MG63 (cell line): ENCODE measurements around the gene KCNA5. TPM values are rescaled to one million over a fixed set of nuclear protein-coding genes. Genes with fewer than 3 reads are reported as not detected.

ENCODE experiments used
- DNase-seq: peaks from one replicate; pipeline ENCODE4 v3.0.0-alpha.2; 2020
- H3K27me3 ChIP-seq: fragments of 250-450 bp; sonication (Bioruptor Pico); 2 replicates; pipeline ENCODE4 v1.5.1; 2020; ENCODE audit warnings: mild to moderate bottlenecking, moderate library complexity
- H3K36me3 ChIP-seq: fragments of 250-450 bp; sonication (Bioruptor Pico); 2 replicates; pipeline ENCODE4 v1.5.1; 2020; ENCODE audit warnings: mild to moderate bottlenecking, moderate library complexity
- H3K4me3 ChIP-seq: fragments of 250-450 bp; sonication (Bioruptor Pico); 2 replicates; pipeline ENCODE4 v1.5.1; 2020; ENCODE audit warnings: mild to moderate bottlenecking, moderate library complexity
- H3K9me3 ChIP-seq: fragments of 250-450 bp; sonication (Bioruptor Pico); 2 replicates; pipeline ENCODE4 v1.5.1; 2020; ENCODE audit warnings: mild to moderate bottlenecking, moderate library complexity
- total RNA-seq: library from RNA; depleted of rRNA; stranded (reverse); fragments of >200 nt; shearing (Covaris generic); gene quantifications from 2 replicates; pipeline ENCODE4 v1.2.3, GENCODE V29; 2014; ENCODE audit warnings: low replicate concordance; rRNA removed

The KCNA5 gene
- not detected in 2 replicates for total RNA-seq

DNA sequence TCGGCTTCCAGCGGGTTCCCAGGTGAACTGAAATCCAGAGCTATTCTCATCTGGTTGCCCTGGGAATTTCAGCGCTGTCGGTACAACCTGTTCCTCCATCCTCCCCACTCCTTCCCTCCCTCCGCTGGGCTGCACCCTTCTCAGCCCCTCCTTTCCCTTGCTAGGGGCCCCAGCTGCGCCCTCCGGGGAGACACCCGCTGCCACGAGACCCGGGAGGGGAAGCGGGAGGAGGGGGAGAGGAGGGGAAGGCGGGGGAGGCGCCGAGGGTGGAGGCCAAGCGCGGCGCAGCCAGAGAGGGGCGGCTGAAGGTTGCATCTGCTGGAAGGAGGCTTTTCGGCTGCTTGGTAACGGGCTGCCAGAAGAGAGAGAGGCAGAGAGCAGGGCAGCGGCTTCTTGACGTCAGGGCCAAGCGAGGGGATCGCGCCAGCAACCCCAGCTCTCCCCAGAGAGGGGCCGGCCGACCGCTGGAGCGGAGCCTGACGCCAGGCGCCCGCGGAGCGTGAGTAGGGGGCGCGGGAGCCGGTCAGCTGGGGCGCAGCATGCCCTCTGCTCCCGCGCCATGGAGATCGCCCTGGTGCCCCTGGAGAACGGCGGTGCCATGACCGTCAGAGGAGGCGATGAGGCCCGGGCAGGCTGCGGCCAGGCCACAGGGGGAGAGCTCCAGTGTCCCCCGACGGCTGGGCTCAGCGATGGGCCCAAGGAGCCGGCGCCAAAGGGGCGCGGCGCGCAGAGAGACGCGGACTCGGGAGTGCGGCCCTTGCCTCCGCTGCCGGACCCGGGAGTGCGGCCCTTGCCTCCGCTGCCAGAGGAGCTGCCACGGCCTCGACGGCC, at the start of gene KCNA5:
Gene KCNA5, plus strand, starts transcription at position 291 of the 831 bp plus-strand sequence. Its CDS starts 269 bp downstream, at position 560.
- Histone ChIP-seq H3K27me3 (peaks cover 30% of the 10 kb centered on the region), H3K4me3 (no peak within 1 kb of the TSS), H3K36me3 (no peaks in the 10 kb centered on the region), H3K9me3 (no peaks in the 10 kb centered on the region)
- DNase-seq, result no peak

DNA sequence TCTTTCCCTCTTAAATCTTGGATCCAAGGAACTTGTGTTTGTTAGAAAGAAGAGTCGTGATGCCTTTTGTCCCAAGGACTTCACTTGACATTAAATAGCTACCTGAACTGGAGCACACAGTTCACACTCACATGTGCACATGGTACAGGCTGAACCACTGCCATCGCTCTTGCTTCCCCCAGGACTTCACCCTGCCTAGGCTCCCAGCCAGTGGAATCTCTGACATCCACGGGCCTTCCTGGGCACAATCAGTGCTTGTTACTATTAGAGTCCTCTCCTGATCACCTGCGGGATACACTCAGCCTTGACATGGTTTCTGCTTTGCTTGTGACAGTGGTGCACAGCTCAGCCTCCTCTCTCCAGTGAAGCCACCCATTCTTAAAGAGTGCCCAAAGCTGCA, 49.1 kb upstream of the KCNA5 start:
- no peak for DNase-seq
- Histone ChIP-seq H3K9me3 (no peaks in the 10 kb centered on the region), H3K4me3 (no peak overlapping the region), H3K27me3 (no peaks in the 10 kb centered on the region), H3K36me3 (no peaks in the 10 kb centered on the region)

DNA sequence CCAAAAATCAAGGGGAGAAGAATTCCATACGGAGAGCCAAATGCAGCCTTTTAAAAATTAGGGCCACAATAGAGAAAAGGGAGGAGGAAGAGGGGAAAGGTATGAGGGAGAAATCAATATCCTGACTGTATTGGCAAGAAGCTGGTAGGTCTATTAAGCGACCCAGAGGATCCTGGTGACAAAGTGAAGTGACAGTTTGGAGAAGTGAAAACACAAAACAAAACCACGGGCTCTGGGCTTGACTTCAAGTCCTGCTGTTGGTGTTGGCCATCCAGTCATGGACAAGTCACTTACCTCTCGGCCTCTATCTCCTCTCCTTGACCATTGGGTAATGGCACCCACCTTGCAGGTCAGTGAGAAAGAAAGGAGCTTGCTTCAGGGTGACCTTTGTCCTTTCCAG, 47.0 kb upstream of the KCNA5 start:
- DNase-seq, result no peak
- no peaks in the 10 kb centered on the region for H3K27me3 ChIP-seq
- no peak overlapping the region for H3K4me3 ChIP-seq

DNA sequence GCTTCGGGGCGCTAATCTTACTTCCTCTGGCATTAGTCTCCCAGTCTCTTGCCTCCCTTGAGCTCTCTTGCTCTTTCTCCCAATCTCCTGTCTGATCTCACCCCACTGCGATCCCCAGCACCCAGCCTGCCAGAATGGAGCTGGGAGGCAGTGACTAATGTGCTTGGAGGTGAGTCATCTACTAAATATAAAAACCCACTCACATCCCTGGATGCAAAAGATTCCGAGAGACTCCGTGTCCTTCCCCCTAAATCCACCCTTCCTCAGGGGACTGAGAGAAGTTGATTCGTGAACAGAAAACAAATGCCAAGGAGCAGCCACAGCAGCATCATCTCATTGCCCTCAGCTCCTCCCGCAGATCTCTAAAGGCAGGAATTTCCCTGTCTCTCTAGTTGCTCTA, 45.7 kb upstream of the KCNA5 start:
- no peak overlapping the region for H3K4me3 ChIP-seq
- no peaks in the 10 kb centered on the region for H3K27me3 ChIP-seq
- no peaks in the 10 kb centered on the region for H3K9me3 ChIP-seq

More for the DNA sequence above, 47.0 kb upstream of the KCNA5 start:
- H3K9me3 ChIP-seq, result no peaks in the 10 kb centered on the region
- no peaks in the 10 kb centered on the region for H3K36me3 ChIP-seq

DNA sequence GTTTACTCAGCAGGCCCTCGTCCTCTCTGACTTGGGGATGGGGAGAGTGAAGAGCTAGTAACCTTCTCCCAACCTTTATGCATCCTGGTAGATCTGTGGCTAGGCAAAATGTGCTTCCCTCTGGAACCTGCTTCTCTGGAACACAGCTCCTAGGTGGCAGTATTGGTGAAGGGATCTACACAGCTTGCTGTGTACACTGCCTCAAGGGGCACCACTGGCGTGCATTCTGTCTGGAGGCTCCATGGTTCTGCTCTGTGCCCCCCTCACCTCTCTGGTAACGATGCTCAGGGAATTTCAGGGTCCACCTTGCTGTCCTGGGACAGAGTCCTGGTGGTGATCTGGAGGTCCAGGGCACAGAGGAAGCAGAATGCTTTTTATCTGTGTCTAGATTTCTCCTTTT, 43.5 kb upstream of the KCNA5 start:
- no peak for DNase-seq
- H3K27me3 ChIP-seq, result no peaks in the 10 kb centered on the region; the same call in 1 of the 2 replicates
- no peaks in the 10 kb centered on the region for H3K9me3 ChIP-seq
- H3K36me3 ChIP-seq, result no peaks in the 10 kb centered on the region
- H3K4me3 ChIP-seq, result no peak overlapping the region

More for the DNA sequence above, 45.7 kb upstream of the KCNA5 start:
- peak; percentile 94 for DNase-seq
- no peaks in the 10 kb centered on the region for H3K36me3 ChIP-seq

DNA sequence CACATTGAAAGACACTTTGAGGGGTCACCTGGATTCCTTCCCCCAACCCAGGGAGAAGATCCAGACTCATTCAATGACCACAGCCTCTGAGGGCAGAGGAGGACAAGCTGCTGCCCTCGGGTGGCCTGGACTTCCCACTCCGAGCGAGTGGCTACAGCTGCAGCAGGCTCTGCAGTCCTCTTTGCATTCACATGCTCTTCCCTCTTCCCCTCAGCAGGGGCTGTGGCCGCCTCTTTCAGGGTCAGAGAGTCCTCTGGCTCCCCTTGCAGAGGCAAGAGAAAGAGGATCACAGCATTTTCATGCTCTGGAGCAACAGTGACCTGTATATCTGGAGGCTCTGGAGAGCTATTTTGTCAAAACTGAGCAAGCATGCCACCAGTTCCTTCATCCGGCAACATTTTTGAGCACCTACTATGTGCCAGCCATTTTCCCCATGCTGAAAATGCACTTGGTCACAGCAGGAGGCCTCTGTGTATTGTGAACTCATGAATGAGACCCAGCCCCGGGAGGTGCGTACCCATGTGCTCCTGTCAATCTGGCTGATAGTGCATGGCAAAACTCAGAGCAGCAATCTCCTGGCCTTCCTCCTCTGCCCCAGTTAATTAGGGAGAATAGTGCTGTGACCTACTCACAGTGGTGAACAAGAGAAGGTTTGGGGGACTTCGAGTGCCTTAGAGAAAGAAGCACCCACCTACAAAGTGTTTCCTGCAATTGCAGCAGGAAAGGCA, 42.9 kb upstream of the KCNA5 start:
- no peaks in the 10 kb centered on the region for H3K9me3 ChIP-seq
- DNase-seq, result no peak
- no peaks in the 10 kb centered on the region; the same call in 1 of the 2 replicates for H3K27me3 ChIP-seq
- H3K36me3 ChIP-seq, result no peaks in the 10 kb centered on the region
- H3K4me3 ChIP-seq, result no peak overlapping the region

DNA sequence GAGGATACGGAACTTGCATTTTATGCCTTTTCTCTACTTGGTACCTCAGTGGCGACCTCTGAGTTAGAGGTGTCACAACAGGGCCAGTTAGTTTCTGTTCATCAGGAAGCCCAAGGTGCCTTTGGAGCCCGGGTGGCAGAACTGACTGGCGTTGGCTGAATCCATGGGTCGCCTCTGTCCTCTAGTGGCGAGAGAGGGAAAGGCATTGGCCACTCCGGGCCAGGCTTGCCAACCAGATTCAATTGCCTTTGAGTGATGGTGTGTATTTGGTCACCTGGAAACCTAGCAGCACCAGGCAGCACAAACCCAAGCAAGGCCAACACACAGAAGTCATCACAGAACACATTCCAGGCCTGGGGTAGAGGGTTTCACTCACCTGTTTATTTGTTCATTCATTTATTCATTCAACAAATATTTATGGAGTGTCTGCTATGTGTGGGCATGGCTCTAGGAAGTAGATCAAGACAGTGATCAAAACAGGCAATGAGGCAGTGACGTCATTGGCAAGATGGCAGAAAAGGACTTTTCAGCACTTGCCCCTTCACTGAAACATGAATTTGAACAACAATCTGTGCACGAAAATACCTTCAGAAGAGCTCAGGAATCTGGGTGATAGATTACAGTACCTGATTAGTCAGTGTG, 40.5 kb upstream of the KCNA5 start:
- peak; percentile 51 for DNase-seq
- no peaks in the 10 kb centered on the region for H3K36me3 ChIP-seq
- no peak overlapping the region for H3K4me3 ChIP-seq
- no peaks in the 10 kb centered on the region; the same call in 1 of the 2 replicates for H3K27me3 ChIP-seq
- H3K9me3 ChIP-seq, result no peaks in the 10 kb centered on the region

DNA sequence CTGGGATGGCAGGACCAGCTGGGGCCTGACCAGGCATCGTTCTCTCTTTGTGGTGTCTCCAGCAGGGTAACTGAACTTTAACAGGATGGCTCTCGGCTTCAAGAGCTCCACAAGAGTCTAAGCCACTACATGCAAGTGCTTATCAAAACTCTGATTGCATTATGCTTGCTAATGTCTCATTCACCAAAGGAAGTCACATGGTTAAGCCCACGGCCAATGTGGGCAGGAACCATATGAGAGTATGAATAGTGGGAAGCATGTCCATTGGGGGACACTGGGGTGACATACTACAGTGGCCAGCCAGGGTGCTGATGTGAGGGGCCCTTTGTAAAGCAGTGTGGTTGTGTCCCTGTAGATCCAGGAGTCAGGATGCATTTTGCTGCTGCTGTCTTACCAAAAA, 35.0 kb upstream of the KCNA5 start:
- no peaks in the 10 kb centered on the region for H3K36me3 ChIP-seq
- no peaks in the 10 kb centered on the region for H3K9me3 ChIP-seq
- no peak overlapping the region for H3K4me3 ChIP-seq
- no peaks in the 10 kb centered on the region; the same call in 1 of the 2 replicates for H3K27me3 ChIP-seq
- no peak for DNase-seq

DNA sequence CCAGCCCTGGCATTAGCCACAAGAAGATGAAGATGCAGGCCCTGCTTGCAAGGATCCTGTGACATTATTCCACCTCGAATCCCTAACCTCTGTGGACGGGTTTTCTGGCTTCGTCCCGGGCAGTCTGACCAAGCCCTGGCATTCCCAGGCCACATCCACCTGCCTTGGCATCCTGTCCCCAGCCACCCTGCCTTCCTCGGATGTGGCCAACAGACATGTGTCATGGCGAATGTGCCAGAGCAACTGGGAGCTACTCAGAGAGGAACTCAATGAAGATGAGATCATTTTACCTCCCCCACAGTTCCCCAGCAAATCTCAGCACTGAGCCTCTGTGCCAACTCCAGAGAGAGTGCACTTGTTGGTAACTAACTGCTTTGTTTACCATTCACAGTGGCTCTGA, 33.5 kb upstream of the KCNA5 start:
- H3K36me3 ChIP-seq, result no peaks in the 10 kb centered on the region

DNA sequence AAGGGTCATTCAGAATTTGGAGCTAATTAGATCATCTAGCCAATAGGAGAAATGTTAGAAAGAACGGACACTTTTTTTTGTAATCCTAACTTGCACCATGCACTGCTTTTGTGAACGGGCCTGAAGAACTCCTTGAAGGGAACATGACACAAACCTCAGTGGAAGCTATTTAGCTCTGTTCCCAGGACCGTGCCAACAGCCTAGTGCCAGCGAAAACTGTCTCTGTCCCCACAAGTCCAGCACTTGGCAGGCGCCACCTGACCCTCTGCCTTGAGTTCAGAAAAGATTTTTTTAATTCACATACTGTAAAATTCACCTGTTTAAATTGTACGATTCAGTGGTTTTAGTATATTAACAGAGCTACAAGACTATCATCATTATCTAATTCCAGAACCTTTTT, 31.3 kb upstream of the KCNA5 start:
- Histone ChIP-seq H3K4me3 (no peak overlapping the region), H3K9me3 (no peaks in the 10 kb centered on the region), H3K27me3 (no peaks in the 10 kb centered on the region; the same call in 1 of the 2 replicates), H3K36me3 (no peaks in the 10 kb centered on the region)
- no peak for DNase-seq

More for the DNA sequence above, 33.5 kb upstream of the KCNA5 start:
- Histone ChIP-seq H3K4me3 (no peak overlapping the region), H3K9me3 (no peaks in the 10 kb centered on the region), H3K27me3 (no peaks in the 10 kb centered on the region; the same call in 1 of the 2 replicates)
- no peak for DNase-seq

DNA sequence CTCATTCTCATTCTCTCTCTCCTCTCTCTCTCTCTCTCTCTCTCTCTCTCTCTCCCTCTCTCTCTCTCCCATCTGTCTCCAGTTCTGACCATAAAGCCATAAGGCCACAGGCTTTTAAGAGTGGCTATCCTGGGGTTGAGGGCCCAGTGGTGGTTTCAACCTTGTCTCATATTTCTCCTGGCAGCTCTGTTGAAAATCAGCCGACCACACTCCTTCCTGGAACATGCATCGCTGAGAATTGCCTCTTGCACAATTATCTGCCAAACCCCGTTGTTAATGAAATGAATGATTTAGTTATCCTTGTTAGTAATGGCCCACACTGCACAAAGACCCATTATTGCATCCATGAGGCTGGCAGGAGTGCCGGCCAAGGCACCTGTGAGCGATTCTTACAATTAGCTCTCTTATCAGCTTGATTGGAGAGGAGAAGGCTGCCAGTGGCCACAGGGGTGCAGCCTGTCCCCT, 30.4 kb upstream of the KCNA5 start:
- Histone ChIP-seq H3K4me3 (no peak overlapping the region), H3K36me3 (no peaks in the 10 kb centered on the region), H3K9me3 (no peaks in the 10 kb centered on the region), H3K27me3 (no peaks in the 10 kb centered on the region)
- no peak for DNase-seq

DNA sequence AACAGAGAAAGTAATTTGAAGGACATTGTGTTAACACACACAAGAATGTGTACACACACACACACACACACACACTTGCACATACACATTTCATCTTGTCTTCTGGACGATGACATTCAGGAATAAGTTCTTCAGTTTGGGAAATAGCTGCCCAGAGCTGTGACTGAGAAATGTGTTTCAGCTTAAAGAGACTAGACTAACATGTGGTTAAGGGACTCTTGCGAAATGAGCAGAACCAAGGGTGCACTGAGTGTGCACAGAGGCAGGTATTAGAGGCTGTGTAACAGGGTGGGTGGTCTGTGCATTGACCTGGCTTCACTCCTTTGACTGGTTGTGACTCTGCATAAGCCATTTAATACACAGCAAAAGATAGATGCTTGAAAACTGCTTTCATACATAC, 29.4 kb upstream of the KCNA5 start:
- H3K9me3 ChIP-seq, result no peaks in the 10 kb centered on the region
- DNase-seq, result no peak
- no peaks in the 10 kb centered on the region for H3K27me3 ChIP-seq
- no peaks in the 10 kb centered on the region for H3K36me3 ChIP-seq
- H3K4me3 ChIP-seq, result no peak overlapping the region

DNA sequence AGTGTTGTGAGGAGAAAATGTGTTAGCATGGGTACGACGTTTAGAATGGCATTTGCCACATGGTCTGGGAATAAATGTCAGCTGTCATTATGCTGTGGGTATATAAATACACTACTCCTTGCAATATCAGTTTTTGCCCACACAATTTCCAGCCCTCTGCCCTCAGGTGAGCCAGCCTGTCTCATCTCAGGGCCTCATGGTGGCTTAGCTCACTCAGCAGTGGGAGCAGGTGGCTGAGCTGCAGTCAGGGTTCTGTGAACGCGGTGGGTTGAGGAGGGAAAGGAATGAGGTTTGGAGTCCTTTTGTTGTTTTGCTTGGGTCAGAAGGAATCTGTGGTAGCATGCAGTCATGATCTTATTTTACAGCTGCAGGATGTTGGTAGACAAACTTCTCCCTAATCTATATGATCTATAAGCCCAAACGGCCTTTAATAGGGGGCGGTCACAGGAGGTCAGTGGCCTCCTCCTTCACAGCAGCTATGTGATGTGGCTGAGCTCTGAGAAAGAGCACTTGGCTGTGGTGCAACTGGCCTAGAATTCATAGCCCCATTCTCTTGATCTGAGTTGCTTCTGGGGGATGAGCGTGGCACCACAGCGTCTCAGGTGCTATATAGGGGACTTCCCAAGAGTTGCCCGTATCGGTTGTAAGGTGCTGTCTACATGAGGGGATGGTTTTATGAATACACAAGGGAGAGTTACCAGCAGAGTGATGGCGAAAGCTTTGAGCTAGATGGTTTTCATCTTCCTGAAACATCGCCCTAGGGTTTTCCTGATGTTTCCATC, 27.8 kb upstream of the KCNA5 start:
- no peak for DNase-seq
- no peaks in the 10 kb centered on the region for H3K36me3 ChIP-seq
- no peaks in the 10 kb centered on the region for H3K27me3 ChIP-seq
- H3K9me3 ChIP-seq, result no peaks in the 10 kb centered on the region
- no peak overlapping the region for H3K4me3 ChIP-seq

DNA sequence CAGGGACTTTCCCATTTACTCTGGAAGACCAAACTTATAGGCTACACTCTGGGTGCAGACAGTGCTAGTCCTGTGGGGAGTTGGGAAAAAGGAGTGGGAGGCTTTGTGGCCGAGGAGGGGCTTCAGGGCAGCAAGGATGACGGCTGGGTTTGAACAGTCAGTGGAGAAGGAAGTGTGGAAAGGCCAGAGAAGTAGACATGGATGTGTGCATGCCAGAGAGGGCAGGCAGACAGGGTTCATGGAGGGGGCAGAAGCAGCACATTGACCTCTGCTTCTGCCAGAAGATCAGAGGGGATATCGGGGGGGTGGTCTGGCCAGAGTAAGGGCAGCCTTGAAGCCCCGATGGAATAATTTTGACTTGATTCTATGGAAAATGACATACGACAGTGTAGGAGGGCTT, 27.2 kb upstream of the KCNA5 start:
- Histone ChIP-seq H3K4me3 (no peak overlapping the region), H3K9me3 (no peaks in the 10 kb centered on the region), H3K27me3 (no peaks in the 10 kb centered on the region), H3K36me3 (no peaks in the 10 kb centered on the region)
- no peak for DNase-seq

DNA sequence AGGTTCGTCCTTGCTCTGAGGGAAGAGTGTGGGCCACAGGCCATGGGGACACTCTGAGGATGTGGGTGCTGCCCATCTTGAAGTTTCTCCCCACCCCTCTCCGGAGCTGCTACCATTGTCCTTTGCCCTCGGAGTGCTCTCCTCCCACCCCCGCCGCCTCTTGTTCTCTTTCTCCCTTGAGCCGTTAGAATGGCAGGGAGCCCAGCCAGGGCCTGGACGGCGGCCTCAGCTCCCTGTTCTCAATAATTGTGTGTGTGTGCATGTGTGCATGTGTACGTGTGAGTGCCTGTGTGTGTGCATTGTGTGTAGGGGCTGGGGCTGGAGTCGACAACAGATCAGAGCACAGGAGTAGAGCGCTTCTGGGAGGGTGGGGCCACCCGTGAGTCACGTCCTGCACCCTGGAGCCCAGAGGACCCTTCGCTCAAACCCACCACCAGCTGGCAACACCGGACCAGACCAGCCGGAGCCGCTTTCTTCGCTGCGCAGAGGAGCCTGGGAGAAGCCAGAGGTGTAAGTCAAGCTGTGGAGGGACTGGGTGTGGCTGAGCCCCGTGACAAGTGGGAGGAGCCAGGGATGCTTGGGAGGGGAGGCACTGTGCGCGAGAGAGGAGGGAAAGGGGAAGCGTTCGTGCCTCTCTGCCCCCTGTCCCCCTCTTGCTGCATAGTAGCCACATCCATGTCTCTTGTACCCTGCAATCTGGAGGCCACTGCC, 25.9 kb upstream of the KCNA5 start:
- DNase-seq, result no peak

DNA sequence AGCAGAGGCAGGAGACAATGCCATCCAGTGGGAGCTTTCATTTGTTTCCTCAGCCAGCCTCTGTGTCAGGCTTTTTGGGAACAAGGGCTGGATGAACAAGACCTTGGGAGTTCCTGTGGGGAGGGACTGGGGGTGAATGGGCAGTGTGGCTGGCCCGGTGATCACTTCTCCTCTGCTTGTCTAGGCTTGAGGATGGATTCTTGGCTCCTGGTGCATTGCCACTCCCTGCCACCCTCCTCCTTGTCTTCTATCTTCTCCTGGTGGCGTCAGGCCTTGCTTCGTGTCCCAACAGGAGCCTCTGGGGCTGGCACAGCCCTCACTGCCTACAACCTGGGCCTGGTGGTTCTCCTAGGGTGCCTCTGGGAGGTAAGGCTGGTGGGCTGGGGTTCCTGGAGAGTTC, 25.0 kb upstream of the KCNA5 start:
- no peaks in the 10 kb centered on the region for H3K27me3 ChIP-seq
- DNase-seq, result no peak
- H3K9me3 ChIP-seq, result no peaks in the 10 kb centered on the region
- no peak overlapping the region for H3K4me3 ChIP-seq
- H3K36me3 ChIP-seq, result no peaks in the 10 kb centered on the region

More for the DNA sequence above, 25.9 kb upstream of the KCNA5 start:
- Histone ChIP-seq H3K4me3 (no peak overlapping the region), H3K27me3 (no peaks in the 10 kb centered on the region), H3K36me3 (no peaks in the 10 kb centered on the region), H3K9me3 (no peaks in the 10 kb centered on the region)
